ENCODE data around the gene ZNF280D.
A peak's percentile ranks its signal among the peaks of the same experiment; 100 is the strongest.

ZNF280D gene

GRCh38 chr15:56628893-56629532 lies 104.3 kb downstream of the ZNF280D start:
- no peak for DNase-seq

- no peak for DNase-seq
Measured at GRCh38 chr15:56619887-56620286, 113.4 kb downstream of the ZNF280D start.

GRCh38 chr15:56617628-56618027 lies 115.7 kb downstream of the ZNF280D start:
- DNase-seq: no peak

- DNase-seq: no peak
Measured at GRCh38 chr15:56616551-56616950, 116.8 kb downstream of the ZNF280D start.

- DNase-seq: no peak
Measured at GRCh38 chr15:56613811-56614210, 119.5 kb downstream of the ZNF280D start.

GRCh38 chr15:56608993-56609392 lies 124.3 kb downstream of the ZNF280D start:
- DNase-seq: no peak

GRCh38 chr15:56608140-56608778 lies 125.0 kb downstream of the ZNF280D start:
- peak; percentile 18 for DNase-seq

GRCh38 chr15:56602253-56602652 lies 131.1 kb downstream of the ZNF280D start:
- no peak for DNase-seq

GRCh38 chr15:56600380-56600779 lies 132.9 kb downstream of the ZNF280D start:
- DNase-seq: no peak

- no peak for DNase-seq
Measured at GRCh38 chr15:56598991-56599390, 134.3 kb downstream of the ZNF280D start.

- no peak for DNase-seq
Measured at GRCh38 chr15:56587686-56588085, 145.6 kb downstream of the ZNF280D start.

GRCh38 chr15:56586206-56586605 lies 147.1 kb downstream of the ZNF280D start:
- DNase-seq: no peak

GRCh38 chr15:56582785-56583184 lies 150.5 kb downstream of the ZNF280D start:
- DNase-seq: no peak

All from activated CD4-positive, alpha-beta T cell treated with anti-CD3 and anti-CD28 coated beads, Interleukin-2, amount 50 U/mL, for 16 hours (primary cell).